GM23338 (cell line): ENCODE measurements around the gene NGB. TPM values are rescaled to one million over a fixed set of nuclear protein-coding genes. Genes with fewer than 3 reads are reported as not detected.

Experiments used
- ATAC-seq: fragments of 200-7000 bp; cut with Tn5 transposase; 3 replicates; pipeline ENCODE4 v1.9.1; 2020
- DNase-seq: peaks from one replicate; pipeline ENCODE4 v3.0.0-alpha.2; 2015; ENCODE audit warnings: low spot score
- H2AFZ ChIP-seq: fragments of 200-600 bp; sonication (generic); 2 replicates; pipeline ENCODE4 v1.8.0; 2016; ENCODE audit warnings: antibody characterized with exemption, mild to moderate bottlenecking, moderate library complexity
- H3F3A ChIP-seq: fragments of 200-600 bp; sonication (generic); replicated peaks from 2 replicates; pipeline ENCODE4 v1.8.0; 2017; ENCODE audit warnings: antibody characterized with exemption, mixed run types, low read depth
- H3K27ac ChIP-seq: fragments of 200-600 bp; sonication (generic); 2 replicates; pipeline ENCODE4 v1.6.1; 2016; ENCODE audit warnings: low read depth
- H3K27me3 ChIP-seq: fragments of 200-600 bp; sonication (generic); 2 replicates; pipeline ENCODE4 v1.8.0; 2016; ENCODE audit warnings: mild to moderate bottlenecking, mixed run types, moderate library complexity; ENCODE audit not compliant: insufficient read depth
- H3K36me3 ChIP-seq: fragments of 200-600 bp; sonication (generic); 2 replicates; pipeline ENCODE4 v1.8.0; 2016; ENCODE audit warnings: mild to moderate bottlenecking; ENCODE audit not compliant: insufficient read depth
- H3K4me1 ChIP-seq: fragments of 200-600 bp; sonication (generic); 2 replicates; pipeline ENCODE4 v1.8.0; 2016; ENCODE audit warnings: mild to moderate bottlenecking, moderate library complexity; ENCODE audit not compliant: insufficient read depth
- H3K4me2 ChIP-seq: fragments of 200-600 bp; sonication (generic); 2 replicates; pipeline ENCODE4 v1.7.1; 2017; ENCODE audit warnings: mixed run types
- H3K4me3 ChIP-seq: fragments of 200-600 bp; sonication (generic); 2 replicates; pipeline ENCODE4 v1.6.1; 2016; ENCODE audit warnings: mixed run types
- H3K79me2 ChIP-seq: fragments of 200-600 bp; sonication (generic); replicated peaks from 2 replicates; pipeline ENCODE4 v1.8.0; 2017; ENCODE audit warnings: mild to moderate bottlenecking; ENCODE audit not compliant: insufficient read depth
- H3K9me2 ChIP-seq: fragments of 200-600 bp; sonication (generic); 2 replicates; pipeline ENCODE4 v1.8.0; 2017; ENCODE audit not compliant: insufficient read depth
- H4K20me1 ChIP-seq: fragments of 200-600 bp; sonication (generic); replicated peaks from 2 replicates; pipeline ENCODE4 v1.8.0; 2017; ENCODE audit warnings: mild to moderate bottlenecking; ENCODE audit not compliant: insufficient read depth
- H3K27ac Mint-ChIP-seq: 2 replicates; pipeline ENCODE4 v1.8.0; 2020; ENCODE audit warnings: inconsistent platforms, mild to moderate bottlenecking, moderate library complexity, mixed read lengths
- H3K27me3 Mint-ChIP-seq: 3 replicates; pipeline ENCODE4 v1.8.0; 2022; ENCODE audit warnings: low read depth, mild to moderate bottlenecking, moderate library complexity, mixed read lengths, inconsistent platforms; ENCODE audit not compliant: insufficient read depth, poor library complexity
- H3K36me3 Mint-ChIP-seq: 3 replicates; pipeline ENCODE4 v1.8.0; 2021; ENCODE audit warnings: low read depth, mild to moderate bottlenecking, inconsistent platforms, moderate library complexity, mixed read lengths
- H3K4me1 Mint-ChIP-seq: 3 replicates; pipeline ENCODE4 v1.8.0; 2020; ENCODE audit warnings: mild to moderate bottlenecking, inconsistent platforms, mixed read lengths
- H3K4me3 Mint-ChIP-seq: 3 replicates; pipeline ENCODE4 v1.8.0; 2021; ENCODE audit warnings: moderate library complexity, mild to moderate bottlenecking, inconsistent platforms, mixed read lengths
- H3K9me3 Mint-ChIP-seq: 3 replicates; pipeline ENCODE4 v1.8.0; 2020; ENCODE audit warnings: moderate library complexity, mild to moderate bottlenecking, inconsistent platforms, mixed read lengths
- CREB1 ChIP-seq: fragments of 250-450 bp; sonication (Bioruptor Pico); IDR thresholded peaks from 2 replicates; pipeline ENCODE4 v1.5.0; 2020; ENCODE audit warnings: low read depth, mild to moderate bottlenecking, moderate library complexity
- CTCF ChIP-seq, 2 experiments: fragments of 200-600 bp in 1 of 2; sonication (generic) in 1 of 2; conservative IDR thresholded peaks; 2 replicates each; pipeline versions ENCODE4 v1.5.1 to v1.6.1; 2016 to 2017; ENCODE audit warnings: antibody characterized with exemption in 2 of 2, low read depth in 2 of 2, mild to moderate bottlenecking in 2 of 2, moderate library complexity in 1 of 2
- EZH2 ChIP-seq: fragments of 200-600 bp; sonication (generic); IDR thresholded peaks from one replicate; pipeline ENCODE4 v1.8.0; 2017; ENCODE audit warnings: antibody characterized with exemption, mild to moderate bottlenecking, low read depth; ENCODE audit not compliant: unreplicated experiment
- EZH2phosphoT487 ChIP-seq: fragments of 200-600 bp; sonication (generic); IDR thresholded peaks from one replicate; pipeline ENCODE4 v1.8.1; 2018; ENCODE audit warnings: antibody characterized with exemption; ENCODE audit not compliant: unreplicated experiment
- JUNB ChIP-seq: IDR thresholded peaks from one replicate; pipeline ENCODE4 v1.6.1; 2016; ENCODE audit warnings: antibody characterized with exemption; ENCODE audit not compliant: unreplicated experiment
- NANOG ChIP-seq: IDR thresholded peaks from 2 replicates; pipeline ENCODE4 v1.6.1; 2016; ENCODE audit warnings: antibody characterized with exemption, borderline replicate concordance
- POLR2AphosphoS5 ChIP-seq: IDR thresholded peaks from 2 replicates; pipeline ENCODE4 v1.6.1; 2016; ENCODE audit warnings: antibody characterized with exemption, low read depth
- STAT1 ChIP-seq: IDR thresholded peaks from one replicate; pipeline ENCODE4 v1.6.1; 2016; ENCODE audit warnings: antibody characterized with exemption; ENCODE audit not compliant: unreplicated experiment
- ZNF114 ChIP-seq: fragments of 250-450 bp; sonication (Bioruptor Pico); IDR thresholded peaks from 2 replicates; pipeline ENCODE4 v1.5.0; 2020; ENCODE audit warnings: mild to moderate bottlenecking, moderate library complexity
- ZNF331 ChIP-seq: fragments of 250-450 bp; sonication (Bioruptor Pico); IDR thresholded peaks from 2 replicates; pipeline ENCODE4 v1.5.0; 2020; ENCODE audit warnings: low read depth, mild to moderate bottlenecking, moderate library complexity
- polyA plus RNA-seq: library from polyadenylated mRNA; unstranded; fragments of >200 nt; fragmentation: Nextera tagmentation; extraction: Ambion mirVana; gene quantifications from 2 replicates; pipeline ENCODE4 v1.2.1, GENCODE V29; 2016
- total RNA-seq: library from RNA; depleted of rRNA; stranded (reverse); fragments of >200 nt; shearing (Covaris generic); gene quantifications from 2 replicates; pipeline ENCODE4 v1.2.3, GENCODE V29; 2014
- TF ChIP-seq, protein P1 (sequence below): IDR thresholded peaks from one replicate; pipeline ENCODE4 v1.6.1; 2018; ENCODE audit warnings: antibody characterized with exemption; ENCODE audit not compliant: unreplicated experiment
- TF ChIP-seq, protein P2 (sequence below): IDR thresholded peaks from 2 replicates; pipeline ENCODE4 v1.6.1; 2016; ENCODE audit warnings: antibody characterized with exemption
- TF ChIP-seq, protein P3 (sequence below): fragments of 250-450 bp; sonication (Bioruptor Pico); IDR thresholded peaks from 2 replicates; pipeline ENCODE4 v1.5.0; 2020; ENCODE audit warnings: mild to moderate bottlenecking, moderate library complexity

Gene NGB
- total and polyA plus RNA-seq, 2 experiments from 2014 or later = 0.21 to 1.0 TPM

DNA sequence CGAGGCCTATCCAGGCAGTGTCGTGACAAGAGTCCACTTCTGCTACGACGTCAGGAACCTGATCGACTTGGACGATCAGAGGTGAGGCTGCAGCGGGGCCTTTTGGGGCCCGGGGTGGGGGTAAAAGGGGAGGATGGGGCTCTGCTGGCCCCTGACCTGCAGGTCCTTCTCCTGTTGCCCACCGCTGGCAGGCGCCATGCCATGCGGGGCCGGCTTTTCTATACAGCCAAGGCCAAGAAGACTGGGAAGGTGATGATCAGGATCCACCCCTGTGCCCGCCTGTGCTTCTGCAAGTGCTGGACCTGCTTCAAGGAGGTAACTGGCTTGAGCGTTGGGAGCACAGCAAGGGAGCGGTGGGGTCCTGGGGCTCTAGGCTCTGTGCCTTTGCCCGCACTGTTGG is 31.6 kb downstream of the NGB start:
- Mint-ChIP-seq H3K27me3 (peaks cover 8% of the 10 kb centered on the region), H3K4me1 (no peaks in the 10 kb centered on the region), H3K36me3 (no peaks in the 10 kb centered on the region), H3K9me3 (no peaks in the 10 kb centered on the region), H3K4me3 (no peak overlapping the region), H3K27ac (no peak overlapping the region)
- Histone ChIP-seq H4K20me1 (no peaks in the 10 kb centered on the region), H3K79me2 (no peaks in the 10 kb centered on the region), H3K27me3 (no peaks in the 10 kb centered on the region), H3F3A (no peaks in the 10 kb centered on the region), H3K4me1 (no peaks in the 10 kb centered on the region), H3K36me3 (no peaks in the 10 kb centered on the region), H3K4me2 (no peak overlapping the region), H3K9me2 (no peaks in the 10 kb centered on the region), H2AFZ (no peak overlapping the region), H3K4me3 (no peak overlapping the region), H3K27ac (no peak overlapping the region)
- no peak for ATAC-seq
- DNase-seq = no peak
- TF ChIP-seq ZNF114 (CRISPR knock-in tag) = no peak
- TF ChIP-seq, protein P1, sequence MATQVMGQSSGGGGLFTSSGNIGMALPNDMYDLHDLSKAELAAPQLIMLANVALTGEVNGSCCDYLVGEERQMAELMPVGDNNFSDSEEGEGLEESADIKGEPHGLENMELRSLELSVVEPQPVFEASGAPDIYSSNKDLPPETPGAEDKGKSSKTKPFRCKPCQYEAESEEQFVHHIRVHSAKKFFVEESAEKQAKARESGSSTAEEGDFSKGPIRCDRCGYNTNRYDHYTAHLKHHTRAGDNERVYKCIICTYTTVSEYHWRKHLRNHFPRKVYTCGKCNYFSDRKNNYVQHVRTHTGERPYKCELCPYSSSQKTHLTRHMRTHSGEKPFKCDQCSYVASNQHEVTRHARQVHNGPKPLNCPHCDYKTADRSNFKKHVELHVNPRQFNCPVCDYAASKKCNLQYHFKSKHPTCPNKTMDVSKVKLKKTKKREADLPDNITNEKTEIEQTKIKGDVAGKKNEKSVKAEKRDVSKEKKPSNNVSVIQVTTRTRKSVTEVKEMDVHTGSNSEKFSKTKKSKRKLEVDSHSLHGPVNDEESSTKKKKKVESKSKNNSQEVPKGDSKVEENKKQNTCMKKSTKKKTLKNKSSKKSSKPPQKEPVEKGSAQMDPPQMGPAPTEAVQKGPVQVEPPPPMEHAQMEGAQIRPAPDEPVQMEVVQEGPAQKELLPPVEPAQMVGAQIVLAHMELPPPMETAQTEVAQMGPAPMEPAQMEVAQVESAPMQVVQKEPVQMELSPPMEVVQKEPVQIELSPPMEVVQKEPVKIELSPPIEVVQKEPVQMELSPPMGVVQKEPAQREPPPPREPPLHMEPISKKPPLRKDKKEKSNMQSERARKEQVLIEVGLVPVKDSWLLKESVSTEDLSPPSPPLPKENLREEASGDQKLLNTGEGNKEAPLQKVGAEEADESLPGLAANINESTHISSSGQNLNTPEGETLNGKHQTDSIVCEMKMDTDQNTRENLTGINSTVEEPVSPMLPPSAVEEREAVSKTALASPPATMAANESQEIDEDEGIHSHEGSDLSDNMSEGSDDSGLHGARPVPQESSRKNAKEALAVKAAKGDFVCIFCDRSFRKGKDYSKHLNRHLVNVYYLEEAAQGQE = no peak
- TF ChIP-seq, protein P2, sequence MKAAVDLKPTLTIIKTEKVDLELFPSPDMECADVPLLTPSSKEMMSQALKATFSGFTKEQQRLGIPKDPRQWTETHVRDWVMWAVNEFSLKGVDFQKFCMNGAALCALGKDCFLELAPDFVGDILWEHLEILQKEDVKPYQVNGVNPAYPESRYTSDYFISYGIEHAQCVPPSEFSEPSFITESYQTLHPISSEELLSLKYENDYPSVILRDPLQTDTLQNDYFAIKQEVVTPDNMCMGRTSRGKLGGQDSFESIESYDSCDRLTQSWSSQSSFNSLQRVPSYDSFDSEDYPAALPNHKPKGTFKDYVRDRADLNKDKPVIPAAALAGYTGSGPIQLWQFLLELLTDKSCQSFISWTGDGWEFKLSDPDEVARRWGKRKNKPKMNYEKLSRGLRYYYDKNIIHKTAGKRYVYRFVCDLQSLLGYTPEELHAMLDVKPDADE = no peak
- no peak for TF ChIP-seq EZH2phosphoT487
- TF ChIP-seq, protein P3, sequence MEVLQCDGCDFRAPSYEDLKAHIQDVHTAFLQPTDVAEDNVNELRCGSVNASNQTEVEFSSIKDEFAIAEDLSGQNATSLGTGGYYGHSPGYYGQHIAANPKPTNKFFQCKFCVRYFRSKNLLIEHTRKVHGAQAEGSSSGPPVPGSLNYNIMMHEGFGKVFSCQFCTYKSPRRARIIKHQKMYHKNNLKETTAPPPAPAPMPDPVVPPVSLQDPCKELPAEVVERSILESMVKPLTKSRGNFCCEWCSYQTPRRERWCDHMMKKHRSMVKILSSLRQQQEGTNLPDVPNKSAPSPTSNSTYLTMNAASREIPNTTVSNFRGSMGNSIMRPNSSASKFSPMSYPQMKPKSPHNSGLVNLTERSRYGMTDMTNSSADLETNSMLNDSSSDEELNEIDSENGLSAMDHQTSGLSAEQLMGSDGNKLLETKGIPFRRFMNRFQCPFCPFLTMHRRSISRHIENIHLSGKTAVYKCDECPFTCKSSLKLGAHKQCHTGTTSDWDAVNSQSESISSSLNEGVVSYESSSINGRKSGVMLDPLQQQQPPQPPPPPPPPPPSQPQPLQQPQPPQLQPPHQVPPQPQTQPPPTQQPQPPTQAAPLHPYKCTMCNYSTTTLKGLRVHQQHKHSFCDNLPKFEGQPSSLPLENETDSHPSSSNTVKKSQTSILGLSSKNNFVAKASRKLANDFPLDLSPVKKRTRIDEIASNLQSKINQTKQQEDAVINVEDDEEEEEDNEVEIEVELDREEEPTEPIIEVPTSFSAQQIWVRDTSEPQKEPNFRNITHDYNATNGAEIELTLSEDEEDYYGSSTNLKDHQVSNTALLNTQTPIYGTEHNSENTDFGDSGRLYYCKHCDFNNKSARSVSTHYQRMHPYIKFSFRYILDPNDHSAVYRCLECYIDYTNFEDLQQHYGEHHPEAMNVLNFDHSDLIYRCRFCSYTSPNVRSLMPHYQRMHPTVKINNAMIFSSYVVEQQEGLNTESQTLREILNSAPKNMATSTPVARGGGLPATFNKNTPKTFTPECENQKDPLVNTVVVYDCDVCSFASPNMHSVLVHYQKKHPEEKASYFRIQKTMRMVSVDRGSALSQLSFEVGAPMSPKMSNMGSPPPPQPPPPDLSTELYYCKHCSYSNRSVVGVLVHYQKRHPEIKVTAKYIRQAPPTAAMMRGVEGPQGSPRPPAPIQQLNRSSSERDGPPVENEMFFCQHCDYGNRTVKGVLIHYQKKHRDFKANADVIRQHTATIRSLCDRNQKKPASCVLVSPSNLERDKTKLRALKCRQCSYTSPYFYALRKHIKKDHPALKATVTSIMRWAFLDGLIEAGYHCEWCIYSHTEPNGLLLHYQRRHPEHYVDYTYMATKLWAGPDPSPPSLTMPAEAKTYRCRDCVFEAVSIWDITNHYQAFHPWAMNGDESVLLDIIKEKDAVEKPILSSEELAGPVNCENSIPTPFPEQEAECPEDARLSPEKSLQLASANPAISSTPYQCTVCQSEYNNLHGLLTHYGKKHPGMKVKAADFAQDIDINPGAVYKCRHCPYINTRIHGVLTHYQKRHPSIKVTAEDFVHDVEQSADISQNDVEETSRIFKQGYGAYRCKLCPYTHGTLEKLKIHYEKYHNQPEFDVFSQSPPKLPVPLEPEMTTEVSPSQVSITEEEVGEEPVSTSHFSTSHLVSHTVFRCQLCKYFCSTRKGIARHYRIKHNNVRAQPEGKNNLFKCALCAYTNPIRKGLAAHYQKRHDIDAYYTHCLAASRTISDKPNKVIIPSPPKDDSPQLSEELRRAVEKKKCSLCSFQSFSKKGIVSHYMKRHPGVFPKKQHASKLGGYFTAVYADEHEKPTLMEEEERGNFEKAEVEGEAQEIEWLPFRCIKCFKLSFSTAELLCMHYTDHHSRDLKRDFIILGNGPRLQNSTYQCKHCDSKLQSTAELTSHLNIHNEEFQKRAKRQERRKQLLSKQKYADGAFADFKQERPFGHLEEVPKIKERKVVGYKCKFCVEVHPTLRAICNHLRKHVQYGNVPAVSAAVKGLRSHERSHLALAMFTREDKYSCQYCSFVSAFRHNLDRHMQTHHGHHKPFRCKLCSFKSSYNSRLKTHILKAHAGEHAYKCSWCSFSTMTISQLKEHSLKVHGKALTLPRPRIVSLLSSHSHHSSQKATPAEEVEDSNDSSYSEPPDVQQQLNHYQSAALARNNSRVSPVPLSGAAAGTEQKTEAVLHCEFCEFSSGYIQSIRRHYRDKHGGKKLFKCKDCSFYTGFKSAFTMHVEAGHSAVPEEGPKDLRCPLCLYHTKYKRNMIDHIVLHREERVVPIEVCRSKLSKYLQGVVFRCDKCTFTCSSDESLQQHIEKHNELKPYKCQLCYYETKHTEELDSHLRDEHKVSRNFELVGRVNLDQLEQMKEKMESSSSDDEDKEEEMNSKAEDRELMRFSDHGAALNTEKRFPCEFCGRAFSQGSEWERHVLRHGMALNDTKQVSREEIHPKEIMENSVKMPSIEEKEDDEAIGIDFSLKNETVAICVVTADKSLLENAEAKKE (CRISPR knock-in tag) = no peak
- TF ChIP-seq CTCF (conservative IDR thresholded peaks at IDR 0.05; ENCODE audit: low read depth in 2 of 2) = no peak
- TF ChIP-seq POLR2AphosphoS5 = no peak
- no peak for TF ChIP-seq STAT1
- TF ChIP-seq CREB1 = no peak
- no peak for TF ChIP-seq JUNB
- TF ChIP-seq ZNF331 (CRISPR knock-in tag) = no peak
- TF ChIP-seq NANOG = no peak
- no peak for TF ChIP-seq EZH2
